K562 (cell line): Measurements from ENCODE around the gene UTP25. TPM values are rescaled to one million over a fixed set of nuclear protein-coding genes. Genes with fewer than 3 reads are reported as not detected.

Experiments
- CHD2 ChIP-seq: IDR thresholded peaks from 2 replicates; pipeline ENCODE4 v1.6.1; 2011; ENCODE audit warnings: low read depth, low read length
- CTCFL ChIP-seq: IDR thresholded peaks from 2 replicates; pipeline ENCODE4 v1.6.1; 2011; ENCODE audit warnings: borderline replicate concordance, low read depth, mild to moderate bottlenecking, moderate library complexity, low read length; ENCODE audit not compliant: insufficient read depth, poor library complexity, severe bottlenecking
- E2F8 ChIP-seq: fragments of 450-650 bp; IDR thresholded peaks from 2 replicates; pipeline ENCODE4 v1.7.1; 2018; ENCODE audit warnings: mild to moderate bottlenecking, low read depth; ENCODE audit not compliant: partially characterized antibody
- FIP1L1 ChIP-seq: fragments of 200-400 bp; formaldehyde crosslinking; IDR thresholded peaks from 2 replicates; pipeline ENCODE4 v1.6.1; 2018; ENCODE audit warnings: mild to moderate bottlenecking, low read depth, low read length; ENCODE audit not compliant: poor library complexity, severe bottlenecking
- HMGN3 ChIP-seq: IDR thresholded peaks from 2 replicates; pipeline ENCODE4 v1.6.1; 2011; ENCODE audit warnings: borderline replicate concordance, low read depth, mild to moderate bottlenecking, mixed read lengths, low read length; ENCODE audit not compliant: insufficient read length; ENCODE audit errors: extremely low read depth
- RBM15 ChIP-seq: fragments of 200-400 bp; formaldehyde crosslinking; IDR thresholded peaks from 2 replicates; pipeline ENCODE4 v1.6.1; 2018; ENCODE audit warnings: mild to moderate bottlenecking, low read length, moderate library complexity; ENCODE audit not compliant: insufficient read depth
- SMC3 ChIP-seq: conservative IDR thresholded peaks from 2 replicates; pipeline ENCODE4 v1.6.1; 2011; ENCODE audit warnings: low read depth, low read length, improper control_type of control experiment; ENCODE audit not compliant: insufficient read depth
- ZNF133 ChIP-seq: fragments of 250-450 bp; sonication (Bioruptor Pico); IDR thresholded peaks from 2 replicates; pipeline ENCODE4 v1.4.0; 2020; ENCODE audit warnings: mild to moderate bottlenecking
- ZNF175 ChIP-seq: fragments of 200-800 bp; sonication (Bioruptor generic); IDR thresholded peaks from 2 replicates; pipeline ENCODE4 v1.6.1; 2016; ENCODE audit warnings: low read depth, mild to moderate bottlenecking, missing genetic modification characterization, missing compliant biosample characterization
- ZNF232 ChIP-seq: sonication (generic); formaldehyde crosslinking; IDR thresholded peaks from 2 replicates; pipeline ENCODE4 v1.8.0; 2022; ENCODE audit warnings: mild to moderate bottlenecking, missing genetic modification reagents
- ZNF384 ChIP-seq: IDR thresholded peaks from 2 replicates; pipeline ENCODE4 v1.6.1; 2012; ENCODE audit warnings: low read depth, low read length, improper control_type of control experiment
- ZNF518B ChIP-seq: fragments of 250-450 bp; sonication (Bioruptor Pico); IDR thresholded peaks from 2 replicates; pipeline ENCODE4 v1.5.0; 2021; ENCODE audit warnings: mild to moderate bottlenecking, moderate library complexity
- ZNF589 ChIP-seq: fragments of 200-800 bp; sonication (Bioruptor generic); IDR thresholded peaks from 2 replicates; pipeline ENCODE4 v1.6.1; 2016; ENCODE audit warnings: low read depth, missing genetic modification characterization, missing compliant biosample characterization
- ZNF592 ChIP-seq: fragments of 450-650 bp; IDR thresholded peaks from 2 replicates; pipeline ENCODE4 v1.6.1; 2017; ENCODE audit warnings: antibody characterized with exemption, mild to moderate bottlenecking
- polyA plus RNA-seq, 8 experiments: library from polyadenylated mRNA; depleted of rRNA in 4 of 8; stranded (reverse) in 5 of 8; unstranded in 3 of 8; fragments of >200 nt; fragmentation: Nextera tagmentation in 2 of 8; fragmentation: Illumina TruSeq in 1 of 8; extraction: Ambion mirVana in 2 of 8; extraction: Trizol in 1 of 8; gene quantifications; 2 replicates each; pipeline versions ENCODE4 v1.2.1 to v1.2.3, GENCODE V29; 2011 to 2014; ENCODE audit warnings: inconsistent platforms in 1 of 8, missing spikeins in 1 of 8
- total RNA-seq, 7 experiments: library from RNA; depleted of rRNA in 6 of 7; stranded (reverse); fragments of >200 nt in 6 of 7; fragmentation: Illumina TruSeq in 2 of 7; extraction: Trizol in 2 of 7; gene quantifications; 2 replicates each; pipeline versions ENCODE4 v1.2.1 to v1.2.3, GENCODE V29; 2011 to 2021; ENCODE audit warnings: low replicate concordance in 1 of 7

The UTP25 gene
- total and polyA plus RNA-seq, 9 of the 15 experiments (the other 6 are each of a cell fraction or from before 2014, with no cell fraction given) = 5.7 to 17.6 (median 12.0) TPM

- TF ChIP-seq ZNF592 (no peak), SMC3 (no peak), ZNF133 (CRISPR knock-in tag) (no peak), ZNF589 (CRISPR knock-in tag) (no peak), FIP1L1 (no peak), CTCFL (no peak), ZNF175 (CRISPR knock-in tag) (no peak), ZNF384 (no peak), RBM15 (no peak), ZNF232 (no peak), CHD2 (no peak), HMGN3 (no peak), E2F8 (no peak), ZNF518B (CRISPR knock-in tag) (no peak)
Measured at GRCh38 chr1:209884665-209885117, 56.9 kb downstream of the UTP25 start (continued).
